Immature natural killer cell (primary cell): ENCODE measurements around the gene MYO5B. TPM values are rescaled to one million over a fixed set of nuclear protein-coding genes. Genes with fewer than 3 reads are reported as not detected.

Experiments used
- DNase-seq, 3 donors: peaks; one replicate each; pipeline ENCODE4 v3.0.0; 2022; ENCODE audit warnings: mixed read lengths in 1 of 3
- H3K27ac Mint-ChIP-seq, 6 donors: one replicate each; pipeline ENCODE4 v1.8.0; 2020; ENCODE audit warnings: mixed read lengths in 6 of 6, mild to moderate bottlenecking in 5 of 6, inconsistent platforms in 4 of 6, moderate library complexity in 3 of 6
- H3K27me3 Mint-ChIP-seq, 3 donors: one replicate each; pipeline ENCODE4 v1.8.0; 2020 to 2021; ENCODE audit warnings: low read depth in 3 of 3, mild to moderate bottlenecking in 3 of 3, mixed read lengths in 3 of 3, moderate library complexity in 3 of 3, inconsistent platforms in 1 of 3
- H3K36me3 Mint-ChIP-seq, 3 donors: one replicate each; pipeline ENCODE4 v1.8.0; 2020; ENCODE audit warnings: mixed read lengths in 3 of 3, inconsistent platforms in 2 of 3, mild to moderate bottlenecking in 2 of 3
- H3K4me1 Mint-ChIP-seq, 2 donors: one replicate each; pipeline ENCODE4 v1.8.0; 2020; ENCODE audit warnings: inconsistent platforms in 2 of 2, mild to moderate bottlenecking in 2 of 2, mixed read lengths in 2 of 2, moderate library complexity in 1 of 2
- H3K4me3 Mint-ChIP-seq, 5 donors: one replicate each; pipeline ENCODE4 v1.8.0; 2020; ENCODE audit warnings: mild to moderate bottlenecking in 5 of 5, mixed read lengths in 5 of 5, inconsistent platforms in 3 of 5, moderate library complexity in 3 of 5
- H3K9me3 Mint-ChIP-seq, 6 donors: one replicate each; pipeline ENCODE4 v1.8.0; 2020; ENCODE audit warnings: mild to moderate bottlenecking in 6 of 6, mixed read lengths in 6 of 6, inconsistent platforms in 4 of 6, moderate library complexity in 3 of 6
- polyA plus RNA-seq, 3 donors: library from polyadenylated mRNA; unstranded; fragments of 300-500 nt; fragmentation: Illumina TruSeq; gene quantifications; one replicate each; pipeline ENCODE4 v1.2.3, GENCODE V29; 2021

Gene MYO5B
- polyA plus RNA-seq, 3 donors from 2014 or later, result 0.04 TPM; not detected in 2

- H3K27ac Mint-ChIP-seq, result no peak overlapping the region
- no peak overlapping the region for H3K4me3 Mint-ChIP-seq
- no peak for DNase-seq
- H3K27me3 Mint-ChIP-seq, result peaks cover 2 to 16% (median 4%) of the 10 kb centered on the region in 3 donors
- no peaks in the 10 kb centered on the region for H3K4me1 Mint-ChIP-seq
- no peaks in the 10 kb centered on the region for H3K9me3 Mint-ChIP-seq
- H3K36me3 Mint-ChIP-seq, result no peaks in the 10 kb centered on the region
Observed at GRCh38 chr18:50128506-50129271, 66.3 kb downstream of the MYO5B start.

DNA sequence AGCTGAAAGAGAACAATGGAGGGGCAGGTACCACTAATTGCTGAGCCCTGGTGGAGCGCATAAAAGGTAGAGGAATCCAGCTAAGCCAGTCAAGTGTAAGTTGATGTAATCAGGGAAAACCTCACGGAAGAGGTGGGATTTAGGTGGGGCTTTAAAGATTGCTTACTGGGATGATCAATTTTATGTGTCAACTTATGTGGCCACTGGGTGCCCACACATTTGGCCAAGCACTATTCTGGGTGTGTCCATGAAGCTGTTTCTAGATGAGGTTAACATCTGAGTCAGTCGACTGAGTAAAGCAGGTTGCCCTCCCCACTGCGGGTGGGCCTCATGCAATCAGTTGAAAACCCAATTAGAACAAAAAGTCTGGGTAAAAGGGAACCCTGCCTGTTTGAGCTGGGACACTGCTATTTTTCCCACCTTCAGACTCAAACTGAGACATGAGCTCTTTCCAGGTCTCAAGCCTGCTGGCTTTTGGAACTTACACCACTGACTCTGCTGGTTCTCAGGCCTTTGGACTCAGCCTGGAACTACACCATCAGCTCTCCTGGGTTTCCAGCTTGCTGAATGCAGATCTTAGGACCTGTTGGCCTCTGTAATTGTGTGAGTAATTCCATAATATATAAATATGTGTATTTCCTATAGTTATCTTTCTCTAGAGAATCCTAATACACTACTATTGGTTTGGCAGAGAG lies 67.3 kb downstream of the MYO5B start:
- Mint-ChIP-seq H3K4me1 (no peaks in the 10 kb centered on the region), H3K27me3 (peaks cover 2 to 9% (median 4%) of the 10 kb centered on the region in 3 donors), H3K27ac (no peak overlapping the region), H3K4me3 (no peak overlapping the region), H3K36me3 (no peaks in the 10 kb centered on the region), H3K9me3 (no peaks in the 10 kb centered on the region)
- no peak for DNase-seq

DNA sequence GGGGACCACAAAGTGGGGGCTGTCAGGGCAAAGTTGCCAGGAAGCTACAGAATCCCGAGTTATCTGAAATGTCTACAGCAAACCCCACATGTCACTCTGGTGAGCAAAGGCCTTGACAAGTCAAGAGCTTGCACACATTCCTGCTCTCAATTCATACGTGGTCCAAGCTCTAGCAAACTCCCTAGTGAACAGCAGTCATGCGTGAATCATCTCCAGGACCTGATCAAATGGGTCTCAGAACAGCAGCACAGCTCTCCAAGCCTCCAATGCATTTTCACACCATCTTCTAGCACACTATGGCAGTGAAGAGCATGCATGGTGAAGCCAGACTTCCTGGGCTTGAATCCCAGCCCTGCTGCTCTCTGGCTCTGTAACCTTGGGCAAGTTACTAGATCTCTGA lies 68.5 kb downstream of the MYO5B start:
- Mint-ChIP-seq H3K9me3 (no peaks in the 10 kb centered on the region), H3K4me3 (no peak overlapping the region), H3K27ac (no peak overlapping the region), H3K4me1 (no peaks in the 10 kb centered on the region), H3K27me3 (peaks cover 2 to 6% (median 4%) of the 10 kb centered on the region in 3 donors), H3K36me3 (no peaks in the 10 kb centered on the region)
- DNase-seq, result no peak

DNA sequence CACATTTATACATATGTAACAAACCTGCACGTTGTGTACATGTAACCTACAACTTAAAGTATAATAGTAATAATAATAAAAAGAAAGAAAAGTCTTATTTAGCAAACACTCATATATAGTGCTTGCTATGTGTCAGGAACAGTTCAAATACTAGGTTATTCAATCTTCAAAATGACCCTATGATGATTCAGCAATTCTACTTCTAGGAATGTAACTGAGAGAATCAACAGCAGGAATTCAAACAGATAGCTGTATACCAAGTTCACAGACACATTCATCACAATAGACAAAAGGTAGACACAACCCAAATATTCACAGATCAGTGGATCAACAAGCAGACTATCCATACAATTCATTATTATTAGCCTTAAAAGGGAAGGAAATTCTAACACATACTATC lies 69.5 kb downstream of the MYO5B start:
- DNase-seq, result no peak

GRCh38 chr18:50119296-50119695 lies 75.7 kb downstream of the MYO5B start:
- peaks cover 0 to 6% (median 0%) of the 10 kb centered on the region in 3 donors for H3K27me3 Mint-ChIP-seq
- no peaks in the 10 kb centered on the region for H3K9me3 Mint-ChIP-seq
- no peaks in the 10 kb centered on the region for H3K36me3 Mint-ChIP-seq
- DNase-seq, result no peak
- no peak overlapping the region for H3K4me3 Mint-ChIP-seq
- no peaks in the 10 kb centered on the region for H3K4me1 Mint-ChIP-seq
- no peak overlapping the region for H3K27ac Mint-ChIP-seq

More for the DNA sequence above, 69.5 kb downstream of the MYO5B start:
- Mint-ChIP-seq H3K36me3 (no peaks in the 10 kb centered on the region), H3K27ac (no peak overlapping the region), H3K4me3 (no peak overlapping the region), H3K4me1 (no peaks in the 10 kb centered on the region), H3K27me3 (peaks cover 2 to 6% (median 4%) of the 10 kb centered on the region in 3 donors), H3K9me3 (no peaks in the 10 kb centered on the region)

DNA sequence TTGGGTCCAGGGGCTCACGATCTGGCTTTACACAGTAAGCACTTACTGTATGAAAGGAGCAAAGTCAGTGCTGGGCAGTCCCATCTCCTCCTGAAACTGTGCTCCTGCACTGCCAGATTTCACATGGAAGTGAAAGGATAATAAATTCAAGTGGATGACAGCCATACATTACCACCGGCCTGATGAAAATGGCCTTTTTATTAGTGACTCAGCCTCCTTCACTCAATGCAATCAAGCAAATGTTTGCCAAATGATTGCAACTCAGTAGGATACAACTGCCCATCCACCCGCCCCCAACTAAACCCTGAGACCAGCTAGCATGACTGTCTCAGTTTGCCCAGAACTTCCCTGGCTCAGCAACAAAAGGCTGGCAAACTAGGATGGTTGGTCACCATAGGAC lies 77.1 kb downstream of the MYO5B start:
- Mint-ChIP-seq H3K4me3 (no peak overlapping the region), H3K4me1 (no peaks in the 10 kb centered on the region), H3K27me3 (peaks cover 0 to 6% (median 4%) of the 10 kb centered on the region in 3 donors), H3K36me3 (no peaks in the 10 kb centered on the region), H3K27ac (no peak overlapping the region), H3K9me3 (no peaks in the 10 kb centered on the region)
- DNase-seq, result no peak

GRCh38 chr18:50115095-50115494 lies 79.9 kb downstream of the MYO5B start:
- no peaks in the 10 kb centered on the region for H3K4me1 Mint-ChIP-seq
- no peak for DNase-seq
- no peaks in the 10 kb centered on the region for H3K36me3 Mint-ChIP-seq
- H3K9me3 Mint-ChIP-seq, result no peaks in the 10 kb centered on the region
- H3K27ac Mint-ChIP-seq, result no peak overlapping the region
- no peak overlapping the region for H3K4me3 Mint-ChIP-seq
- peaks cover 0 to 10% (median 6%) of the 10 kb centered on the region in 3 donors for H3K27me3 Mint-ChIP-seq

- H3K4me1 Mint-ChIP-seq, result no peaks in the 10 kb centered on the region
- no peak overlapping the region for H3K27ac Mint-ChIP-seq
- H3K4me3 Mint-ChIP-seq, result no peak overlapping the region
- H3K27me3 Mint-ChIP-seq, result peaks cover 3 to 10% (median 6%) of the 10 kb centered on the region in 3 donors
- no peaks in the 10 kb centered on the region for H3K9me3 Mint-ChIP-seq
- DNase-seq, result no peak
- no peaks in the 10 kb centered on the region for H3K36me3 Mint-ChIP-seq
Observed at GRCh38 chr18:50114448-50114847, 80.5 kb downstream of the MYO5B start.

DNA sequence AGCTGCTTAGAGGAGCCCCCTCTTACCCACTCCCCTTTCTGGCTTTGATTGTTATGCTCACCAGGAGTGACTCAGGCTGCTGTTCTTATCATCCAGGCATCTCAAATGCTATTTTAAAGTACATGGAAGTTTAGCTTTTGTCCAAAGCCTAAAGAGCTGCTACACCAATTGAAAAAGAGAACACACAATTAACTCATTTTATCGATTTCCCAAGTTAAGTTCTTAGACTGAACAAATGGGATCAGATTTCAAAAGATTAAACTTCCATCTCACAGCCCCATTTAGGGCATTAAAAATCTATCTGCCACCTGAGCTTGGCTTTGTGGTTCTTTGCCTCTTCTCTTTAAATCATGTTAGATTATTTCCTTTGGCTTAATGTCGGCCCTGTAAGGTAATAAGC lies 81.2 kb downstream of the MYO5B start:
- no peak overlapping the region for H3K27ac Mint-ChIP-seq
- H3K27me3 Mint-ChIP-seq, result peaks cover 3 to 13% (median 6%) of the 10 kb centered on the region in 3 donors
- H3K9me3 Mint-ChIP-seq, result no peaks in the 10 kb centered on the region
- no peak overlapping the region for H3K4me3 Mint-ChIP-seq
- no peaks in the 10 kb centered on the region for H3K36me3 Mint-ChIP-seq
- no peak for DNase-seq
- H3K4me1 Mint-ChIP-seq, result no peaks in the 10 kb centered on the region

GRCh38 chr18:50111398-50111797 lies 83.5 kb downstream of the MYO5B start:
- H3K4me3 Mint-ChIP-seq, result no peak overlapping the region

GRCh38 chr18:50107468-50107977 lies 87.4 kb downstream of the MYO5B start:
- no peak overlapping the region for H3K4me3 Mint-ChIP-seq
- H3K27me3 Mint-ChIP-seq, result peaks cover 0 to 12% (median 6%) of the 10 kb centered on the region in 3 donors
- no peaks in the 10 kb centered on the region for H3K4me1 Mint-ChIP-seq
- no peak overlapping the region for H3K27ac Mint-ChIP-seq
- H3K36me3 Mint-ChIP-seq, result no peaks in the 10 kb centered on the region
- DNase-seq, result no peak
- peaks cover 0 to 2% (median 0%) of the 10 kb centered on the region in 6 donors for H3K9me3 Mint-ChIP-seq

More at GRCh38 chr18:50111398-50111797, 83.5 kb downstream of the MYO5B start:
- Mint-ChIP-seq H3K36me3 (no peaks in the 10 kb centered on the region), H3K9me3 (no peaks in the 10 kb centered on the region), H3K27ac (no peak overlapping the region), H3K4me1 (no peaks in the 10 kb centered on the region), H3K27me3 (peaks cover 3 to 13% (median 6%) of the 10 kb centered on the region in 3 donors)
- no peak for DNase-seq

DNA sequence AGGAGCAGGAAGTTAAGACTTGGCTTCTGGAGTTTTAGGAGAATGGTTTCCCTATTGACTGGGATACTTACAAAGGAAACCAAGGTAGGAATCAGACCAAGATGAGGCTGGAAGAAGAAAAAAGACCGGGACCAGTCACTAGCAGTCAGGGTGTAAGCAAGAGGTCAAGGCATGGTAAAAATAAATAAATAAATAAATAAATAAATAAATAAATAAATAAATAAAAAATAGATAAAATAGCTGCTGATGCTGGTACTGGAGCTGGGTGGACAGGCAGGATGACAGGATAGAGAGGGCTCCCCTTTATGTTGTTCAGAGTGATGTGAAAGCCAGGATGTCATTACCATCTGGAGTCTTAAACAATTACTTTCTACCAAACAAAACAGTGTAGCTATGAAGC lies 89.9 kb downstream of the MYO5B start:
- DNase-seq, result no peak
- Mint-ChIP-seq H3K9me3 (peaks cover 0 to 2% (median 0%) of the 10 kb centered on the region in 6 donors), H3K27me3 (peaks cover 6% of the 10 kb centered on the region in 3 donors), H3K4me3 (no peak overlapping the region), H3K27ac (no peak overlapping the region), H3K4me1 (no peaks in the 10 kb centered on the region), H3K36me3 (no peaks in the 10 kb centered on the region)

DNA sequence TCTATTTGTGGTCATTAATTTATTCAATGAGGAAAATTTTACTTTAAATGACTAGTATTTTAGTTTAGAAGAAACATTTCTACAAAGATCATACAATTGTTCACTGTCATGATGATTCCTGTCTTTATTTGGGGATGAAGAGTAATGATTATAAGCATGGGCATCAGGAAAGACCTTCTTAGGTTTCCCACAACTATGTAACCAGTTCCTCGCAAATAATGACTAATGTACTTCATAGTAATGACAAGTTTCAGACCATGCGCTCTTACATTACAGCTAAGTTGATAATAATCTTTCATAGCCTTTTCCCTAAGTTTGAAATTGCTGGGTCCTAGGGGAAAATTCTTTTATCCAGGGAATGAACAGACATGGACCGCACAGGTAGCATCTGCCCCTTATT lies 90.5 kb downstream of the MYO5B start:
- peaks cover 0 to 2% (median 0%) of the 10 kb centered on the region in 6 donors for H3K9me3 Mint-ChIP-seq
- H3K36me3 Mint-ChIP-seq, result no peaks in the 10 kb centered on the region
- no peaks in the 10 kb centered on the region for H3K4me1 Mint-ChIP-seq
- H3K4me3 Mint-ChIP-seq, result no peak overlapping the region
- no peak overlapping the region for H3K27ac Mint-ChIP-seq
- H3K27me3 Mint-ChIP-seq, result peaks cover 3 to 6% (median 6%) of the 10 kb centered on the region in 3 donors
- no peak for DNase-seq

DNA sequence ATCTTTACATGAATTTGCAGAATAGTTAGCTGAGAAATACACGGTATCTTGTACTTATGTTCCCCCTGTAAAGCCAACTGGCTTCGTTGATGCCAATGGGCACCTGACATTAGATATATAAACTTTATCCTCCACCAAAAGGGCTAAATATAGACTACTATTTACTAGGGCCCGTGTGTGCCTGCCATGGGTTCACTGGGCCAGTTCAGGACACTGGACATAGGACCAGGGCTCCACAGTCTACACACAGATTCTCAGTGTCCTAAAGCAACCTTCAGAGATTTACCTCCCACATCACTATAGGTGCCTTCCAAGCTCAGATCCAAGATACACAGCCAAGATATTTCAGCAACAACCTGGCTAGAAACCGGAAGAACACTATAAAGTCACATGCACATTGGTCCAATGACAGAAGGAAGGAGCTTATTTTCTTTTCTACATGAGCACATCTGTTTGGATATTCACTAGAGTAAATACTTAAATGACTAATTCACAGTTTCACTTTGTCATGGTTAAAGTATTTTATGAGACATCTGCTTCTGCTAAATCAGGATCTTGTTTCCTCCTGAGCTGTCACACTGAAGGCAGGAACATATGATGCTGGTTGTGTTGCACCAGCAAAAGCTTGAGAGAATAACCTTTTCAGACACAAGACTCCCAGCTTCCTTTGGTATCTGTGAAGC lies 95.1 kb downstream of the MYO5B start:
- DNase-seq, result no peak
- Mint-ChIP-seq H3K27ac (no peak overlapping the region), H3K9me3 (no peaks in the 10 kb centered on the region), H3K27me3 (peaks cover under 1 to 6% (median 5%) of the 10 kb centered on the region in 3 donors), H3K4me1 (no peaks in the 10 kb centered on the region), H3K36me3 (no peaks in the 10 kb centered on the region), H3K4me3 (no peak overlapping the region)
